BE2C (cell line): ENCODE data around the gene OSCP1.
A peak's percentile ranks its signal among the peaks of the same experiment; 100 is the strongest.

ENCODE experiments used
- DNase-seq: peaks from one replicate; pipeline ENCODE4 v3.0.0-alpha.2; 2020
- H3K27me3 ChIP-seq: fragments of 250-450 bp; sonication (Bioruptor Pico); 2 replicates; pipeline ENCODE4 v1.5.1; 2020; ENCODE audit warnings: mild to moderate bottlenecking
- H3K36me3 ChIP-seq: fragments of 250-450 bp; sonication (Bioruptor Pico); 2 replicates; pipeline ENCODE4 v1.5.1; 2020; ENCODE audit warnings: mild to moderate bottlenecking
- H3K4me1 ChIP-seq: fragments of 250-450 bp; sonication (Bioruptor Pico); 2 replicates; pipeline ENCODE4 v1.5.1; 2020
- H3K4me3 ChIP-seq: 2 replicates; pipeline ENCODE4 v1.5.1; 2011; ENCODE audit warnings: low read depth, low read length
- H3K9me3 ChIP-seq: fragments of 250-450 bp; sonication (Bioruptor Pico); 2 replicates; pipeline ENCODE4 v1.5.1; 2020
- CTCF ChIP-seq: IDR thresholded peaks from 2 replicates; pipeline ENCODE4 v1.5.1; 2012; ENCODE audit warnings: mild to moderate bottlenecking, low read depth, low read length

OSCP1 gene

GRCh38 chr1:36467700-36468455 is 17.6 kb upstream of the OSCP1 start:
- no peaks in the 10 kb centered on the region for H3K4me1 ChIP-seq
- no peaks in the 10 kb centered on the region; the same call in 1 of the 2 replicates for H3K36me3 ChIP-seq
- no peaks in the 10 kb centered on the region for H3K9me3 ChIP-seq
- H3K4me3 ChIP-seq: no peak overlapping the region
- H3K27me3 ChIP-seq: no peaks in the 10 kb centered on the region
- TF ChIP-seq CTCF: no peak
- no peak for DNase-seq

- Histone ChIP-seq H3K36me3 (no peaks in the 10 kb centered on the region; the same call in 1 of the 2 replicates), H3K4me1 (no peaks in the 10 kb centered on the region), H3K4me3 (no peak overlapping the region), H3K27me3 (no peaks in the 10 kb centered on the region), H3K9me3 (no peaks in the 10 kb centered on the region)
- no peak for TF ChIP-seq CTCF
- no peak for DNase-seq
Measured at GRCh38 chr1:36467027-36467410, 16.8 kb upstream of the OSCP1 start.

GRCh38 chr1:36466370-36467026 is 16.2 kb upstream of the OSCP1 start:
- Histone ChIP-seq H3K36me3 (no peaks in the 10 kb centered on the region; the same call in 1 of the 2 replicates), H3K4me1 (no peaks in the 10 kb centered on the region)
- TF ChIP-seq CTCF: no peak

GRCh38 chr1:36465731-36466369 is 15.6 kb upstream of the OSCP1 start:
- no peak for DNase-seq

More at GRCh38 chr1:36466370-36467026, 16.2 kb upstream of the OSCP1 start:
- Histone ChIP-seq H3K27me3 (no peaks in the 10 kb centered on the region), H3K4me3 (no peak overlapping the region), H3K9me3 (no peaks in the 10 kb centered on the region)
- DNase-seq: no peak

GRCh38 chr1:36464605-36465393 is 14.5 kb upstream of the OSCP1 start:
- DNase-seq: no peak
- Histone ChIP-seq H3K4me3 (peak overlapping the region; percentile 86), H3K36me3 (peaks cover 8% of the 10 kb centered on the region), H3K4me1 (no peaks in the 10 kb centered on the region), H3K9me3 (no peaks in the 10 kb centered on the region), H3K27me3 (no peaks in the 10 kb centered on the region)
- no peak for TF ChIP-seq CTCF

More at GRCh38 chr1:36465731-36466369, 15.6 kb upstream of the OSCP1 start:
- H3K4me3 ChIP-seq: no peak overlapping the region
- H3K4me1 ChIP-seq: no peaks in the 10 kb centered on the region
- peaks cover 2% of the 10 kb centered on the region for H3K36me3 ChIP-seq
- no peak for TF ChIP-seq CTCF
- H3K9me3 ChIP-seq: no peaks in the 10 kb centered on the region
- H3K27me3 ChIP-seq: no peaks in the 10 kb centered on the region
